Measurements from ENCODE around the gene GPX8.

GPX8 gene

DNA sequence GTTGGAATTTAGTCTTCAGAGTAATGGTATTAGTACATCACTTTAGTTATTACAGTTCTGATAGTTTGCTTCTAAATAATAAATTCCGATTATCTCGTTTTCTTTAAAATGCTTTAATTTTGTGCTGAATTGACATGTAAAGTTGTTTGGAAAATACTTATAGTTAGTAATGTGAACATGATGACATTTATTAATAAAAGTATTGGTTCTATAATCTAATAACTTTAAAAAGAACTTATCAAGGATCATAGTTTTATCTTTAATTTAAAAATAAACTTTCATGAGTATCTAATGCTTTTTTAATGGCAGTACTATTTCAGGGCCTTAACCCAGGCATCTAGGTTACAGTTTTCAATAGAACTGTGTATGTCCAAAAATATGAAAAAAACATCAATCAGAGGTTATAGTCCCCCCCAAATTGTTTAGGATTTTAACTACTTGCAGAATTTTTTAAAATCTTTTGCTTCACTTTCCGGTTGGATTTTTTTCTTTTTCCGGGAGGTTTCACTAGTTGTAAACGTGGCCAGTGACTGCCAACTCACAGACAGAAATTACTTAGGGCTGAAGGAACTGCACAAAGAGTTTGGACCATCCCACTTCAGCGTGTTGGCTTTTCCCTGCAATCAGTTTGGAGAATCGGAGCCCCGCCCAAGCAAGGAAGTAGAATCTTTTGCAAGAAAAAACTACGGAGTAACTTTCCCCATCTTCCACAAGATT, 680 bp downstream of the GPX8 start:
- no peak for DNase-seq
- H3K4me2 ChIP-seq (ENCODE audit: insufficient read depth, low read length), result no peak overlapping the region

GRCh38 chr5:55162666-55163065, 2.7 kb downstream of the GPX8 start:
- Histone ChIP-seq H3K79me2 (ENCODE audit: insufficient read depth, low read length) (no peaks in the 10 kb centered on the region), H3K4me3 (ENCODE audit: low read depth in 1 of 2, low read length in 2 of 2) (no peak overlapping the region), H3K27ac (ENCODE audit: low read length) (no peak overlapping the region), H3K36me3 (ENCODE audit: insufficient read depth, low read length) (no peaks in the 10 kb centered on the region), H2AFZ (ENCODE audit: low read depth, low read length) (no peak overlapping the region), H4K20me1 (ENCODE audit: insufficient read depth, low read length) (no peaks in the 10 kb centered on the region), H3K4me2 (ENCODE audit: insufficient read depth, low read length) (no peak overlapping the region), H3K27me3 (ENCODE audit: insufficient read depth, low read length, poor library complexity) (peaks cover 14% of the 10 kb centered on the region), H3K9ac (ENCODE audit: low read depth, low read length) (no peak overlapping the region), H3K9me3 (ENCODE audit: insufficient read depth, low read length, severe bottlenecking) (no peaks in the 10 kb centered on the region), H3K4me1 (ENCODE audit: insufficient read depth, low read length) (no peaks in the 10 kb centered on the region)
- ATAC-seq (ENCODE audit: insufficient read depth, low read depth) (no peak), DNase-seq (no peak)
- no peak for TF ChIP-seq EZH2 (IDR thresholded peaks at IDR 0.05; ENCODE audit: borderline replicate concordance, low read depth, low read length, severe bottlenecking)
- TF ChIP-seq, protein P1, sequence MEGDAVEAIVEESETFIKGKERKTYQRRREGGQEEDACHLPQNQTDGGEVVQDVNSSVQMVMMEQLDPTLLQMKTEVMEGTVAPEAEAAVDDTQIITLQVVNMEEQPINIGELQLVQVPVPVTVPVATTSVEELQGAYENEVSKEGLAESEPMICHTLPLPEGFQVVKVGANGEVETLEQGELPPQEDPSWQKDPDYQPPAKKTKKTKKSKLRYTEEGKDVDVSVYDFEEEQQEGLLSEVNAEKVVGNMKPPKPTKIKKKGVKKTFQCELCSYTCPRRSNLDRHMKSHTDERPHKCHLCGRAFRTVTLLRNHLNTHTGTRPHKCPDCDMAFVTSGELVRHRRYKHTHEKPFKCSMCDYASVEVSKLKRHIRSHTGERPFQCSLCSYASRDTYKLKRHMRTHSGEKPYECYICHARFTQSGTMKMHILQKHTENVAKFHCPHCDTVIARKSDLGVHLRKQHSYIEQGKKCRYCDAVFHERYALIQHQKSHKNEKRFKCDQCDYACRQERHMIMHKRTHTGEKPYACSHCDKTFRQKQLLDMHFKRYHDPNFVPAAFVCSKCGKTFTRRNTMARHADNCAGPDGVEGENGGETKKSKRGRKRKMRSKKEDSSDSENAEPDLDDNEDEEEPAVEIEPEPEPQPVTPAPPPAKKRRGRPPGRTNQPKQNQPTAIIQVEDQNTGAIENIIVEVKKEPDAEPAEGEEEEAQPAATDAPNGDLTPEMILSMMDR (IDR thresholded peaks at IDR 0.05; ENCODE audit: borderline replicate concordance, extremely low read depth, low read length, poor library complexity, severe bottlenecking), result no peak

More for the DNA sequence above, 680 bp downstream of the GPX8 start:
- Histone ChIP-seq H3K36me3 (ENCODE audit: insufficient read depth, low read length) (no peaks in the 10 kb centered on the region), H4K20me1 (ENCODE audit: insufficient read depth, low read length) (no peaks in the 10 kb centered on the region), H3K79me2 (ENCODE audit: insufficient read depth, low read length) (no peaks in the 10 kb centered on the region), H3K27ac (ENCODE audit: low read length) (no peak overlapping the region), H3K27me3 (ENCODE audit: insufficient read depth, low read length, poor library complexity) (peaks cover 8% of the 10 kb centered on the region), H2AFZ (ENCODE audit: low read depth, low read length) (no peak overlapping the region), H3K4me1 (ENCODE audit: insufficient read depth, low read length) (no peaks in the 10 kb centered on the region), H3K9ac (ENCODE audit: low read depth, low read length) (no peak overlapping the region), H3K4me3 (ENCODE audit: low read depth in 1 of 2, low read length in 2 of 2) (no peak overlapping the region), H3K9me3 (ENCODE audit: insufficient read depth, low read length, severe bottlenecking) (no peaks in the 10 kb centered on the region)
- ATAC-seq (ENCODE audit: insufficient read depth, low read depth), result no peak
- TF ChIP-seq, protein P1 (IDR thresholded peaks at IDR 0.05; ENCODE audit: borderline replicate concordance, extremely low read depth, low read length, poor library complexity, severe bottlenecking), result no peak
- no peak for TF ChIP-seq EZH2 (IDR thresholded peaks at IDR 0.05; ENCODE audit: borderline replicate concordance, low read depth, low read length, severe bottlenecking)

GRCh38 chr5:55171471-55171870, 11.5 kb downstream of the GPX8 start:
- H3K4me2 ChIP-seq (ENCODE audit: insufficient read depth, low read length), result no peak overlapping the region
- ATAC-seq (ENCODE audit: insufficient read depth, low read depth), result no peak
- no peaks in the 10 kb centered on the region for H3K9me3 ChIP-seq (ENCODE audit: insufficient read depth, low read length, severe bottlenecking)
- DNase-seq, result no peak
- H4K20me1 ChIP-seq (ENCODE audit: insufficient read depth, low read length), result no peaks in the 10 kb centered on the region
- H2AFZ ChIP-seq (ENCODE audit: low read depth, low read length), result no peak overlapping the region
- no peaks in the 10 kb centered on the region for H3K36me3 ChIP-seq (ENCODE audit: insufficient read depth, low read length)
- H3K9ac ChIP-seq (ENCODE audit: low read depth, low read length), result no peak overlapping the region
- H3K27ac ChIP-seq (ENCODE audit: low read length), result no peak overlapping the region
- peaks cover 17% of the 10 kb centered on the region for H3K27me3 ChIP-seq (ENCODE audit: insufficient read depth, low read length, poor library complexity)
- no peaks in the 10 kb centered on the region for H3K79me2 ChIP-seq (ENCODE audit: insufficient read depth, low read length)
- H3K4me1 ChIP-seq (ENCODE audit: insufficient read depth, low read length), result peaks cover 18% of the 10 kb centered on the region
- TF ChIP-seq, protein P1 (IDR thresholded peaks at IDR 0.05; ENCODE audit: borderline replicate concordance, extremely low read depth, low read length, poor library complexity, severe bottlenecking), result no peak
- no peak overlapping the region for H3K4me3 ChIP-seq (ENCODE audit: low read depth in 1 of 2, low read length in 2 of 2)
